ENCODE measurements around the gene RABGAP1L. TPM values are rescaled to one million over a fixed set of nuclear protein-coding genes. Genes with fewer than 3 reads are reported as not detected.

The RABGAP1L gene
- total and polyA plus RNA-seq, 2 of the 4 experiments (the other 2 are of a cell fraction), result 7.9 to 26.7 TPM

DNA sequence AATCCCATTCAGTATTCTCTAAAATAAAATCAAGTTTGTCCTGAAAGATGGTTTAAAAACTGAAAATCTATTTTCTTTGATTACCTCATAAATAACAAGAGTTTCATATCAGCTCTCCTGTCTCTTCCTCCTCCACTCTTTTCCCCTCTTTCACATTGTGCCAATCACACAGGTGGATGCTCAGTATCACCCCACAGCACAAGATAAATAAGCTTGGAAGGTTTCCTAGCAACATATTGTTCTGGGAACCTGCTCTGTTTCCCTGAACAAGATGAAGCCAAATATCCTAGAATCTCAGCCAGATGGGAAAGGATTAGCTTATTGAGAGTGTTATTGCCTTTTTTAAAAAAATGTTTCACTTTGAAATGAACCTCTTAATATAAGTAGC, 794.7 kb downstream of the RABGAP1L start:
- BruUV-seq (replicated peaks), result no TSS peak
- no peaks in the 10 kb centered on the region for H3K9me3 ChIP-seq (ENCODE audit: control insufficient read depth, insufficient read depth, low read length)
- no peak overlapping the region for H3K4me2 ChIP-seq (ENCODE audit: low read depth, low read length)
- no peaks in the 10 kb centered on the region for H3K4me1 ChIP-seq (ENCODE audit: control insufficient read depth, insufficient read depth, low read length)
- H3K9ac ChIP-seq (ENCODE audit: low read depth, low read length), result no peak overlapping the region
- no peak overlapping the region for H3K27ac ChIP-seq (ENCODE audit: insufficient read depth, low read length)
- H2BK20ac ChIP-seq (ENCODE audit: low read depth, low read length), result no peak overlapping the region
- H2AK9ac ChIP-seq (replicated peaks; ENCODE audit: low read depth, low read length, poor library complexity), result no peak overlapping the region
- no peaks in the 10 kb centered on the region for H4K20me1 ChIP-seq (ENCODE audit: insufficient read depth, low read length)
- TF ChIP-seq MAZ (IDR thresholded peaks at IDR 0.05; ENCODE audit: borderline replicate concordance, low read depth, low read length), result no peak
- TF ChIP-seq, protein P1, sequence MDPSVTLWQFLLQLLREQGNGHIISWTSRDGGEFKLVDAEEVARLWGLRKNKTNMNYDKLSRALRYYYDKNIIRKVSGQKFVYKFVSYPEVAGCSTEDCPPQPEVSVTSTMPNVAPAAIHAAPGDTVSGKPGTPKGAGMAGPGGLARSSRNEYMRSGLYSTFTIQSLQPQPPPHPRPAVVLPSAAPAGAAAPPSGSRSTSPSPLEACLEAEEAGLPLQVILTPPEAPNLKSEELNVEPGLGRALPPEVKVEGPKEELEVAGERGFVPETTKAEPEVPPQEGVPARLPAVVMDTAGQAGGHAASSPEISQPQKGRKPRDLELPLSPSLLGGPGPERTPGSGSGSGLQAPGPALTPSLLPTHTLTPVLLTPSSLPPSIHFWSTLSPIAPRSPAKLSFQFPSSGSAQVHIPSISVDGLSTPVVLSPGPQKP (IDR thresholded peaks at IDR 0.05; ENCODE audit: borderline replicate concordance, low read depth, low read length), result no peak
- no peak for TF ChIP-seq BHLHE40 (IDR thresholded peaks at IDR 0.05; ENCODE audit: low read depth, low read length)
- no peak for TF ChIP-seq FOS (IDR thresholded peaks at IDR 0.05; ENCODE audit: low read depth, low read length)
- no peak for TF ChIP-seq MAFK (IDR thresholded peaks at IDR 0.05; ENCODE audit: low read depth, low read length)
- TF ChIP-seq, protein P2, sequence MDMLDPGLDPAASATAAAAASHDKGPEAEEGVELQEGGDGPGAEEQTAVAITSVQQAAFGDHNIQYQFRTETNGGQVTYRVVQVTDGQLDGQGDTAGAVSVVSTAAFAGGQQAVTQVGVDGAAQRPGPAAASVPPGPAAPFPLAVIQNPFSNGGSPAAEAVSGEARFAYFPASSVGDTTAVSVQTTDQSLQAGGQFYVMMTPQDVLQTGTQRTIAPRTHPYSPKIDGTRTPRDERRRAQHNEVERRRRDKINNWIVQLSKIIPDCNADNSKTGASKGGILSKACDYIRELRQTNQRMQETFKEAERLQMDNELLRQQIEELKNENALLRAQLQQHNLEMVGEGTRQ (IDR thresholded peaks at IDR 0.05; ENCODE audit: low read depth, low read length), result no peak
- TF ChIP-seq MXI1 (IDR thresholded peaks at IDR 0.05; ENCODE audit: borderline replicate concordance, low read depth, low read length), result no peak
- TF ChIP-seq RFX5 (IDR thresholded peaks at IDR 0.05; ENCODE audit: low read depth, low read length), result no peak
- TF ChIP-seq NFE2L2 (IDR thresholded peaks at IDR 0.05; ENCODE audit: low read depth, low read length), result no peak
- TF ChIP-seq CHD1 (IDR thresholded peaks at IDR 0.05; ENCODE audit: low read depth, low read length), result no peak
- TF ChIP-seq RCOR1 (IDR thresholded peaks at IDR 0.05; ENCODE audit: insufficient replicate concordance, low read length), result no peak
- TF ChIP-seq, protein P3, sequence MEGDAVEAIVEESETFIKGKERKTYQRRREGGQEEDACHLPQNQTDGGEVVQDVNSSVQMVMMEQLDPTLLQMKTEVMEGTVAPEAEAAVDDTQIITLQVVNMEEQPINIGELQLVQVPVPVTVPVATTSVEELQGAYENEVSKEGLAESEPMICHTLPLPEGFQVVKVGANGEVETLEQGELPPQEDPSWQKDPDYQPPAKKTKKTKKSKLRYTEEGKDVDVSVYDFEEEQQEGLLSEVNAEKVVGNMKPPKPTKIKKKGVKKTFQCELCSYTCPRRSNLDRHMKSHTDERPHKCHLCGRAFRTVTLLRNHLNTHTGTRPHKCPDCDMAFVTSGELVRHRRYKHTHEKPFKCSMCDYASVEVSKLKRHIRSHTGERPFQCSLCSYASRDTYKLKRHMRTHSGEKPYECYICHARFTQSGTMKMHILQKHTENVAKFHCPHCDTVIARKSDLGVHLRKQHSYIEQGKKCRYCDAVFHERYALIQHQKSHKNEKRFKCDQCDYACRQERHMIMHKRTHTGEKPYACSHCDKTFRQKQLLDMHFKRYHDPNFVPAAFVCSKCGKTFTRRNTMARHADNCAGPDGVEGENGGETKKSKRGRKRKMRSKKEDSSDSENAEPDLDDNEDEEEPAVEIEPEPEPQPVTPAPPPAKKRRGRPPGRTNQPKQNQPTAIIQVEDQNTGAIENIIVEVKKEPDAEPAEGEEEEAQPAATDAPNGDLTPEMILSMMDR (conservative IDR thresholded peaks at IDR 0.05; ENCODE audit: low read depth, low read length), result no peak
- no peak overlapping the region for H3K14ac ChIP-seq (replicated peaks; ENCODE audit: low read depth, low read length)
- ATAC-seq (ENCODE audit: low read depth) (no peak), DNase-seq (no peak)
- H3K4ac ChIP-seq (ENCODE audit: low read depth, low read length), result no peak overlapping the region
- no peak overlapping the region for H4K8ac ChIP-seq (ENCODE audit: low read depth in 2 of 2, low read length in 2 of 2)
- no peak overlapping the region for H3K18ac ChIP-seq (ENCODE audit: low read depth, low read length)
- no peak overlapping the region for H4K5ac ChIP-seq (ENCODE audit: low read depth, low read length)
- intact Hi-C loops (cut with micrococcal nuclease), result no loop called here
- H3K56ac ChIP-seq (ENCODE audit: extremely low read depth, insufficient read depth, low read length), result no peak overlapping the region
- H3K27me3 ChIP-seq (ENCODE audit: control insufficient read depth, insufficient read depth, low read length), result no peaks in the 10 kb centered on the region
- no peaks in the 10 kb centered on the region for H3K79me1 ChIP-seq (ENCODE audit: low read depth in 1 of 2, low read length in 2 of 2)
- H4K91ac ChIP-seq (ENCODE audit: insufficient read depth, low read depth, low read length), result no peak overlapping the region
- H3K4me3 ChIP-seq (ENCODE audit: insufficient read depth, low read depth, low read length), result no peak overlapping the region
- H3K36me3 ChIP-seq (ENCODE audit: control insufficient read depth, insufficient read depth, low read length), result no peaks in the 10 kb centered on the region
- no peak overlapping the region for H2BK120ac ChIP-seq (ENCODE audit: low read depth, low read length)
- H2AK5ac ChIP-seq (ENCODE audit: low read depth, low read length), result no peak overlapping the region
- H3K9me1 ChIP-seq (ENCODE audit: insufficient read depth, low read length), result no peaks in the 10 kb centered on the region
- no peak overlapping the region for H2AFZ ChIP-seq (replicated peaks; ENCODE audit: low read length, poor library complexity)
- ChIA-PET POLR2A (ENCODE audit: unreplicated experiment) (no interaction called here), CTCF (interaction anchor here (0.7 kb wide), 1 partner anchor 184 kb away, joined by 5 read pairs; no protein-coding TSS in a partner anchor)
- H2BK15ac ChIP-seq (ENCODE audit: low read depth, low read length), result no peak overlapping the region
- no peak overlapping the region for H2BK5ac ChIP-seq (ENCODE audit: low read depth, low read length, poor library complexity, severe bottlenecking)
- in situ Hi-C loops (cut with MboI; ENCODE audit: low sequenced_read_pairs), result no loop called here
- H3K23ac ChIP-seq (ENCODE audit: low read depth, low read length), result no peak overlapping the region
- dilution Hi-C loops (cut with HindIII; ENCODE audit: low sequenced_read_pairs, unreplicated experiment), result no loop called here
